Measurements from ENCODE around the gene CPNE4. TPM values are rescaled to one million over a fixed set of nuclear protein-coding genes. Genes with fewer than 3 reads are reported as not detected.

Gene CPNE4
- total RNA-seq, 1 experiment from 2014 or later = 5.7 TPM

DNA sequence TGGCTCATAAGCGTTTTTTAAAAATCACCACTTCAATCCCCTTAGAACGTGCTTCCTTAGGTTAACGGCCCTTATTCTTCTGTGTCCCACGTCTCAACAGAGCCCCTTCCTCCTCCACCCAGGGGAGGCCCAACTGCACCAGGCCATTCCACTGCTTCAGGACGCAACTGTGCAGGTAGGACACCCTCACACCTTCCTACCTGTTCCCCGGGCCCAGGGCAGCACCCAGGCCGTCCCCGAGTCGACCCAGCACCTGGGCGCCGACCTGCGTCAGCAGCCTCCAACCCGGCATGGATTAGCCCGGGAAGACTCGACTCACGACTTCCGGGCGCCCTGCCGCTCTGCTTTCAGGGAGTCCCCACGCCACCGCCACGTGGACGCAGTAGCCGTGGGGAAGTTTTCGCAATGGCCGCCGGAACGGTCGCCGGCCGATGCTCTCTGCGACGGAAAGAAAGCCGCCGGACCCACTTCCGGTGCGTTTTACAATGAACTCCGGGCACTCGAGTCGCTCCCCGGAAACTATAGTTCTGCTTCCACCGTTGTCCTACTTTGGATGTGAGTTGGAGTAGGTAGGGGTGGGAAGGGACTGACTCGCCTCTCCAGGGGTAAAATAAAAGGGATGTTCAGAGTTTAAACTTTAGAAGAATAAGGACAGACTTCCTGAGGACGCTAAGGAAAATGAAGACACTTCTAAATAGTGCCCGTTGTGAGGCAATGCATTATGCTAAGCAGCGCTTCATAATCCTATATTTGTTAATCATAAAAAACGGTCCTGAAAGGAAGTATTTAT, 532.1 kb downstream of the CPNE4 start, which contains the start of gene MRPL3:
MRPL3 (minus strand) TSS at position 442 of the 790 bp plus-strand sequence; CDS start at position 292, 150 bp downstream.
- ChIA-PET CTCF (no interaction called here), POLR2A (ENCODE audit: low non-redundant PET) (no interaction called here)
- H3K4me1 ChIP-seq (ENCODE audit: insufficient read depth, low read length, poor library complexity, severe bottlenecking) = peaks cover 21% of the 10 kb centered on the region
- peak; percentile 96 for DNase-seq (ENCODE audit: low spot score)
- H3K27ac ChIP-seq (ENCODE audit: low read depth, low read length, poor library complexity, severe bottlenecking) = peak within 1 kb of the TSS; percentile 94
- TSS peak; percentile 42 for BruUV-seq (replicated peaks)
- H3K9me3 ChIP-seq (ENCODE audit: low read depth, low read length, poor library complexity, severe bottlenecking) = no peaks in the 10 kb centered on the region
- TF ChIP-seq EZH2 (IDR thresholded peaks at IDR 0.05; ENCODE audit: borderline replicate concordance, low read depth, low read length, poor library complexity, severe bottlenecking) = no peak
- TF ChIP-seq, protein P1, sequence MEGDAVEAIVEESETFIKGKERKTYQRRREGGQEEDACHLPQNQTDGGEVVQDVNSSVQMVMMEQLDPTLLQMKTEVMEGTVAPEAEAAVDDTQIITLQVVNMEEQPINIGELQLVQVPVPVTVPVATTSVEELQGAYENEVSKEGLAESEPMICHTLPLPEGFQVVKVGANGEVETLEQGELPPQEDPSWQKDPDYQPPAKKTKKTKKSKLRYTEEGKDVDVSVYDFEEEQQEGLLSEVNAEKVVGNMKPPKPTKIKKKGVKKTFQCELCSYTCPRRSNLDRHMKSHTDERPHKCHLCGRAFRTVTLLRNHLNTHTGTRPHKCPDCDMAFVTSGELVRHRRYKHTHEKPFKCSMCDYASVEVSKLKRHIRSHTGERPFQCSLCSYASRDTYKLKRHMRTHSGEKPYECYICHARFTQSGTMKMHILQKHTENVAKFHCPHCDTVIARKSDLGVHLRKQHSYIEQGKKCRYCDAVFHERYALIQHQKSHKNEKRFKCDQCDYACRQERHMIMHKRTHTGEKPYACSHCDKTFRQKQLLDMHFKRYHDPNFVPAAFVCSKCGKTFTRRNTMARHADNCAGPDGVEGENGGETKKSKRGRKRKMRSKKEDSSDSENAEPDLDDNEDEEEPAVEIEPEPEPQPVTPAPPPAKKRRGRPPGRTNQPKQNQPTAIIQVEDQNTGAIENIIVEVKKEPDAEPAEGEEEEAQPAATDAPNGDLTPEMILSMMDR (conservative IDR thresholded peaks at IDR 0.05; ENCODE audit: low read depth, low read length) = no peak
- peak within 1 kb of the TSS; percentile 98 for H3K4me3 ChIP-seq (ENCODE audit: low read depth, low read length, poor library complexity, severe bottlenecking)
- H3K27me3 ChIP-seq (replicated peaks; ENCODE audit: insufficient read depth, low read depth, low read length, poor library complexity) = peaks cover 7% of the 10 kb centered on the region
- intact Hi-C loops (cut with micrococcal nuclease; ENCODE audit: unreplicated experiment) = loop anchor here (2.0 kb wide), 1 partner anchor 270 kb away; no protein-coding TSS in a partner anchor
- H3K36me3 ChIP-seq (ENCODE audit: insufficient read depth, low read length, poor library complexity, severe bottlenecking) = peaks cover 26% of the 10 kb centered on the region

DNA sequence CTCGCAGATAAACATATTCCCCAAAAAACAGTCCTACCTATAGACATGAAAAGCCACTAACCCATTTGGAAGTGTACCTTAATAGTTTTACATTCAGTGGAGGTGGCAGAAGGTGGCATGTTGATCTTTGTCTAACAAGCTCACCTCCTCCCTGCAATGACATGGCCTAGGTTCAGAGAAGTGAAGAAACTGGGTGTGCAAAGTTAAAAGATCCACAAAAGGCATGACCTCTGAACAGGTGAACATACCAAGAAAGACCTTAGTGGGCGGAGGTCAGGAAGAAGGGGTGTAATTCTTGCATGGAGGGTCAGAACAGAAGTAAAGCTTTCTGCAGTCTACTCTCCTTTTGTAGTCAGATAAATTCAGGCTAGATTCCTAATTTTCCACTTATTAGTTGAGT, 532.9 kb downstream of the CPNE4 start:
- no peaks in the 10 kb centered on the region for H3K9me3 ChIP-seq (ENCODE audit: low read depth, low read length, poor library complexity, severe bottlenecking)
- H3K27ac ChIP-seq (ENCODE audit: low read depth, low read length, poor library complexity, severe bottlenecking) = peak overlapping the region; percentile 94
- intact Hi-C loops (cut with micrococcal nuclease; ENCODE audit: unreplicated experiment) = loop anchor here (2.0 kb wide), 1 partner anchor 269 kb away; no protein-coding TSS in a partner anchor
- DNase-seq (ENCODE audit: low spot score) = no peak
- peak overlapping the region; percentile 98 for H3K4me3 ChIP-seq (ENCODE audit: low read depth, low read length, poor library complexity, severe bottlenecking)
- no peak for TF ChIP-seq EZH2 (IDR thresholded peaks at IDR 0.05; ENCODE audit: borderline replicate concordance, low read depth, low read length, poor library complexity, severe bottlenecking)
- TF ChIP-seq, protein P1 (conservative IDR thresholded peaks at IDR 0.05; ENCODE audit: low read depth, low read length) = no peak
- peaks cover 34% of the 10 kb centered on the region for H3K36me3 ChIP-seq (ENCODE audit: insufficient read depth, low read length, poor library complexity, severe bottlenecking)
- peaks cover 21% of the 10 kb centered on the region for H3K4me1 ChIP-seq (ENCODE audit: insufficient read depth, low read length, poor library complexity, severe bottlenecking)
- ChIA-PET POLR2A (ENCODE audit: low non-redundant PET) (no interaction called here), CTCF (no interaction called here)
- BruUV-seq (replicated peaks) = no TSS peak
- H3K27me3 ChIP-seq (replicated peaks; ENCODE audit: insufficient read depth, low read depth, low read length, poor library complexity) = peaks cover 5% of the 10 kb centered on the region

DNA sequence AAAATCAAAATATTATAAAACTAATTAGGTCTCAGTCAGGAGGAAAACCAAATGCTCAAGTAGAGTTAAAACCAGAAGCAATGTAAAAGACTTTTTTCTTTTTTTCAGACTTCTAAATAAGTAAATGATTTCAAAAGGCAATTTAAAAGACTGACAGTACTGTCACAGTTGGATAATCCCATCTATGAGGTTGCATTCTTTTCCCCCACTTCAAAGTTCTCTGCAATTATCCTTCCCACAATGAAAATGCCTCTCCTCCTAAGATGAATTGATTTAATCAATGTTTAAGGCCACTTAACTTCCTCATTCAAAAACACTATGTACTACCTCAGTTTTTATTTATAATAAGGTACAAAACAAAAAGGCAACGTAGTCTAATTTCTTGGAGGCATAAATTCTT, 540.1 kb downstream of the CPNE4 start:
- no TSS peak for BruUV-seq (replicated peaks)
- intact Hi-C loops (cut with micrococcal nuclease; ENCODE audit: unreplicated experiment) = no loop called here
- ChIA-PET POLR2A (ENCODE audit: low non-redundant PET) (no interaction called here), CTCF (no interaction called here)
- TF ChIP-seq EZH2 (IDR thresholded peaks at IDR 0.05; ENCODE audit: borderline replicate concordance, low read depth, low read length, poor library complexity, severe bottlenecking) = no peak
- TF ChIP-seq, protein P1 (conservative IDR thresholded peaks at IDR 0.05; ENCODE audit: low read depth, low read length) = no peak
- Histone ChIP-seq H3K4me3 (ENCODE audit: low read depth, low read length, poor library complexity, severe bottlenecking) (no peak overlapping the region), H3K9me3 (ENCODE audit: low read depth, low read length, poor library complexity, severe bottlenecking) (no peaks in the 10 kb centered on the region), H3K27me3 (replicated peaks; ENCODE audit: insufficient read depth, low read depth, low read length, poor library complexity) (no peaks in the 10 kb centered on the region), H3K27ac (ENCODE audit: low read depth, low read length, poor library complexity, severe bottlenecking) (no peak overlapping the region), H3K36me3 (ENCODE audit: insufficient read depth, low read length, poor library complexity, severe bottlenecking) (peaks cover 79% of the 10 kb centered on the region), H3K4me1 (ENCODE audit: insufficient read depth, low read length, poor library complexity, severe bottlenecking) (peaks cover 3% of the 10 kb centered on the region)
- DNase-seq (ENCODE audit: low spot score) = no peak

Data from A673 (cell line).